HTERT RPE-1 (cell line): ENCODE data around the gene CEP70.
"Not testable (repeated sequence)": the region's sequence is repeated elsewhere in the genome, so short reads cannot be mapped to it uniquely, and the experiment has no call there.

Experiments
- in situ Hi-C: fragments of 300-500 bp; cut with MboI; formaldehyde crosslinking; loops from 4 replicates; pipeline ENCODE4 v1.14.3; 2020; ENCODE audit warnings: low sequenced_read_pairs

CEP70 gene

GRCh38 chr3:138594150-138594934 is at the start of gene CEP70:
Gene CEP70 (minus strand): TSS chr3:138594260. CDS start chr3:138572927, 21,333 bp downstream.
- in situ Hi-C loops: no loop called here

GRCh38 chr3:138642927-138643253 is 48.8 kb upstream of the CEP70 start:
- in situ Hi-C loops: no loop called here

GRCh38 chr3:138642226-138642926 is 48.3 kb upstream of the CEP70 start:
- in situ Hi-C loops: no loop called here

GRCh38 chr3:138640537-138640936 is 46.5 kb upstream of the CEP70 start:
- in situ Hi-C loops: no loop called here

GRCh38 chr3:138638641-138639040 is 44.6 kb upstream of the CEP70 start:
- in situ Hi-C loops: no loop called here

DNA sequence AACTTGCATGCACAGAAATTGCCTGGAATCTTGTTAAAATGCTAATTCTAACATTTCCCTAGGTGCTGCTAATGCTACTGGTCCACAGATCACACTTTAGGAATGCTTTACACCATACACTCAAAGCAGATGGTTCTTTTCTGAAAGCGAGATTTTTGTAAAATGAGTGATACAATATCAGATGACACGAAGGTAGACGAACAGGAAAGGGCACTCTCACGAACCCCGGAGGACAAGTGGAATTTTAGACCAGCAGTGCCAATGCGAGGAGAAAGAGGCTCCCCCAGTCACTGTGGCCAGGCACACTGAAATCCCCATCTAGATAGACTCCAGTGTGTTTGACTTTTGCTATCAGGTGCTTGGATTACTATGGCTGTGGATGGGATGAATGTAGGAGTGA is 35.5 kb upstream of the CEP70 start:
- in situ Hi-C loops: no loop called here

DNA sequence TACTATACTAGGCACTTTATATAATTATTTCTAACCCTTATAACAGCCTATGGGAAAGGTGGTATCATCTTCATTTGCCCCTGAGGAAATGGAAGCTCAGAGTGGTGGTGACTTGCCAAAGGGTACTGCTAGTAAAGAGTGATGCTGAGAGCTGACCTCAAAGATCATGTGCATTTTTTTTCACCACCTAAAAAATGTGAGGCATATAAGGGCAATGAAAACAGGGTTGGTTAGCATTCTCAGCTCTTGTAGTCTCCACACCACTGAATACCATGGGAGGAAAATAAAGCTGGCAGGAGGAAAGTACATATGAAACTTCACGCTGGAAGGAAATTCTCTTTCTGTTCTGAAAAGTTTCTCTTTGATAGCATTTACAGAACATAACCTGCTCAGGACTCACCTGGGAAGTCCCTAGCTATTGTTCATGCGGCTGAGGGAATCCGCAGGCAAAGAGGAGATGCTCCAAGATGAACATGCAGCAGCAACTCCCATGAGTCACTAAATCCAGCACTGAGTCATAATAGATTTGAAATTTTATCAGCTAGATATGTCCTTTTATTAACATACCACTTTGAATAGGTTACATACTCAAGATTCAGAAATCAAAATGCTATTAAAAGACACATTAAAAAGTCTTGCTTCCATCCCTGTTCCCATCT is 31.8 kb upstream of the CEP70 start:
- in situ Hi-C loops: no loop called here

DNA sequence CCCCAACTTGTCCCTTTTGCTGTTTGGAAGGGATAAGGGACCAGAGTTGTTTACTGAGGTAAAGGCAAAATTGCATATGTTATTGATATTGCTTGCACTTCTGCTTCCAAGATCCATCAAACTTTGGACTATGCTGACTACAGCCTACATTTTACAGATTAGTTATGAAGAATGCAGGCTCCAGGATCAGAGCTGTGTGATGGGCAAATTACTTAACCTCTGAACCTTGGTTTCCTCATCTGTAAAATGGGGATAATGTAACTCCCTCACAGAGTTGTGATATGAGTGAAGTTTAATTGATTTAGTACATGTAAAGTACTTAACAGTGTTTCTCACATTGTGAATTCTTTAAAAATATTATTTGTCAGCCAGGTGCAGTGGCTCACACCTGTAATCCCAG is 30.5 kb upstream of the CEP70 start:
- in situ Hi-C loops: no loop called here

GRCh38 chr3:138620431-138620830 is 26.4 kb upstream of the CEP70 start:
- in situ Hi-C loops: no loop called here

DNA sequence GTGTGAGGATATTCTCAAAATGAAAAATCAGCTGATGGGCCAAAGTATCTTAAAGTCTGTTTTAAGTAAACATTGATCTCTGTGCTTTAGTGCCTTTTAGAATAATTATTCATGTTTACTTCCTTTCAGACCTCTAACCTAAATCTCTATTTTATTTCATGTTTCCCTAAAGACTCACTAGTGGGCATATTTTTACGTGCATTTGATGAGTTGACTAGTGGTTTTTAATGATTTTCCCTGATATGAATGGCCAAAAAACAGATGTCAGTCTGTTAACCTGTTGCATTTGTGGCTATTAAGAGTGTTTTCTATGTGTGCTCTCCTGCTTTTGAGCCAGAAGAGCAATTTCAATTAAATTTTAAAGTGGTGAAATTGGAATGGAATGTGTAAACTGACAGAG is 21.4 kb upstream of the CEP70 start:
- in situ Hi-C loops: no loop called here

DNA sequence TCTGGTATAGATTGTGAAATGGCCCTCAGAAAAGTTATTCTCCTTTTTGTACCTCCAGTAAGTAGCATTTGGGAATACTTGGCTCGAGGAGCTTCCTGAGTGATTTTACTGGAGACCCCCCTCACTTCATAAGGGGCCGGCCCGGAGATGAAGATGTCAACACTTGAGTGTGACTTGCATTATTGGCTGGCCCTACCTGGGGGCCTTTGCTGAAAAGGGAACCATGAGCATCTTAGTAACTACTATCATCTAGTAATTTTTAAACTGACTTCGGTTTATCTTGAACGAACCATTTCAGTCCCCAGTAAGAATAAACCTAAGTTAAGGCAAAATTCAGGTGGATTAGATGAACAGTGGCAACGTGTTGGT is 15.8 kb upstream of the CEP70 start:
- in situ Hi-C loops: no loop called here

- in situ Hi-C loops: no loop called here
Measured at GRCh38 chr3:138608322-138609135, 14.5 kb upstream of the CEP70 start, which contains the start of gene FAIM. Gene FAIM (plus strand): TSS chr3:138608771. CDS start chr3:138619727, 10,956 bp downstream.

- in situ Hi-C loops: not testable (repeated sequence)
Measured at GRCh38 chr3:138604106-138604595, 10.1 kb upstream of the CEP70 start.

DNA sequence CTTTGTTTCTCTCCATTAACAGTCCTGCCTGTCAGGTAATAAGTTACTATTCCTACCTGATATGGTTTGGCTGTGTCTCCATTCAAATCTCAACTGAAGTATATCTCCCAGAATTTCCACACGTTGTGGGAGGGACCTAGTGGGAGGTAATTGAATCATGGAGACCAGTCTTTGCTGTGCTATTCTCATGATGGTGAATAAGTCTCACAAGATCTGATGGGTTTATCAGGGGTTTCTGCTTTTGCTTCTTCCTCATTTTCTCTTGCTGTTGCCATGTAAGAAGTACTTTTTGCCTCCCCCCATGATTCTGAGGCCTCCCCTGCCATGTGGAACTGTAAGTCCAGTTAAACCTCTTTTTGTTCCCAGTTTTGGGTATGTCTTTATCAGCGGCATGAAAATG is 7.6 kb upstream of the CEP70 start:
- in situ Hi-C loops: not testable (repeated sequence)

GRCh38 chr3:138600100-138600745 is 6.2 kb upstream of the CEP70 start:
- in situ Hi-C loops: no loop called here

DNA sequence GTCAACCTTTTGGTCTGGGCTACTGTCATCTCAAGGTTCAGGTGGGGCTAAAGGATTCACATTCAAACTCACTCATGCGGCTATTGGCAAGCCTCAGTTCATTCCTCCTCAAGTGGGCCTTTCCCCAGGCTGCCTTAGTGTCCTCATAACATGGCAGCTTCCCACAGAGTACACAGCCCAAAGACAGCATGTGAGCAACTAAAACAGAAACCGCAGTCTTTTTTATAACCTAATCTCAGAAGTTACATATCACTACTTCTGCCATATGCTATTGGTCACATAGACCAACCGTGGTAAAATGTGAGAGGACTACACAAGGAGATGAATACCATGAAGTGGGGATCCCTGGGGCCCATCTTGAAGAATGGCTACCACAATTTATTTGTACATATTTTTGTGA is 4.5 kb upstream of the CEP70 start:
- in situ Hi-C loops: no loop called here

GRCh38 chr3:138597186-138597976 is 3.3 kb upstream of the CEP70 start:
- in situ Hi-C loops: not testable (repeated sequence)

- in situ Hi-C loops: no loop called here
Measured at GRCh38 chr3:138594935-138595610, 1.0 kb upstream of the CEP70 start.
